HEK293 (cell line): ENCODE results near the gene PDHX.

Experiments used
- CTCF ChIA-PET: fragments of 350-600 bp; formaldehyde crosslinking; extraction: SDS; loops from one replicate; lab custom pipeline; 2021; ENCODE audit warnings: antibody characterized with exemption; lab: Yijun Ruan, JAX
- POLR2A ChIA-PET: fragments of 300-600 bp; formaldehyde crosslinking; extraction: SDS; loops from one replicate; lab custom pipeline; 2020; ENCODE audit warnings: antibody characterized with exemption, inconsistent platforms; lab: Yijun Ruan, JAX
- H3K27ac ChIP-seq: fragments of 200-500 bp; sonication (Bioruptor generic); 2 replicates; pipeline ENCODE4 v1.5.1; 2014; ENCODE audit warnings: low read depth, low read length, control low read depth, inconsistent platforms; ENCODE audit errors: extremely low read depth
- H3K36me3 ChIP-seq, 2 experiments: fragments of 200-500 bp in 1 of 2; sonication (Bioruptor generic) in 1 of 2; 1 replicate in 1 of 2; 2 replicates in 1 of 2; pipeline ENCODE4 v1.5.1; 2014 to 2017; ENCODE audit warnings: inconsistent platforms in 2 of 2, low read length in 2 of 2; ENCODE audit not compliant: control insufficient read depth in 2 of 2, insufficient read depth in 1 of 2
- H3K4me1 ChIP-seq: fragments of 200-500 bp; sonication (Bioruptor generic); 2 replicates; pipeline ENCODE4 v1.5.1; 2014; ENCODE audit warnings: mild to moderate bottlenecking, low read length, inconsistent platforms; ENCODE audit not compliant: control insufficient read depth, insufficient read depth
- H3K4me3 ChIP-seq: 2 replicates; pipeline ENCODE4 v1.5.1; 2011; ENCODE audit warnings: low read depth, mild to moderate bottlenecking, control low read depth, low read length, moderate library complexity
- H3K9me3 ChIP-seq: fragments of 200-500 bp; sonication (Bioruptor generic); 2 replicates; pipeline ENCODE4 v1.5.1; 2014; ENCODE audit warnings: low read depth, low read length, inconsistent platforms; ENCODE audit not compliant: control insufficient read depth, insufficient read depth
- HIC1 ChIP-seq: fragments of 450-650 bp; formaldehyde crosslinking; IDR thresholded peaks from 2 replicates; pipeline ENCODE4 v1.5.1; 2016; ENCODE audit warnings: missing biosample characterization, missing genetic modification characterization
- OSR2 ChIP-seq: fragments of 450-650 bp; formaldehyde crosslinking; IDR thresholded peaks from 2 replicates; pipeline ENCODE4 v1.5.1; 2016; ENCODE audit warnings: missing biosample characterization, missing genetic modification characterization
- SP2 ChIP-seq: fragments of 450-650 bp; formaldehyde crosslinking; IDR thresholded peaks from 2 replicates; pipeline ENCODE4 v1.5.1; 2016; ENCODE audit warnings: missing biosample characterization, missing genetic modification characterization
- SP3 ChIP-seq: fragments of 450-650 bp; formaldehyde crosslinking; IDR thresholded peaks from 2 replicates; pipeline ENCODE4 v1.5.1; 2016; ENCODE audit warnings: missing biosample characterization, missing genetic modification characterization
- SP7 ChIP-seq: fragments of 450-650 bp; formaldehyde crosslinking; IDR thresholded peaks from 2 replicates; pipeline ENCODE4 v1.5.1; 2016; ENCODE audit warnings: missing biosample characterization, missing genetic modification characterization
- WT1 ChIP-seq: fragments of 450-650 bp; formaldehyde crosslinking; IDR thresholded peaks from 2 replicates; pipeline ENCODE4 v1.5.1; 2016; ENCODE audit warnings: missing biosample characterization, missing genetic modification characterization
- ZBTB48 ChIP-seq: fragments of 450-650 bp; formaldehyde crosslinking; IDR thresholded peaks from 2 replicates; pipeline ENCODE4 v1.5.1; 2016; ENCODE audit warnings: missing biosample characterization, missing genetic modification characterization
- ZNF138 ChIP-seq: fragments of 450-650 bp; formaldehyde crosslinking; IDR thresholded peaks from 2 replicates; pipeline ENCODE4 v1.5.1; 2016; ENCODE audit warnings: missing biosample characterization, missing genetic modification characterization, borderline replicate concordance
- ZNF175 ChIP-seq: fragments of 450-650 bp; formaldehyde crosslinking; IDR thresholded peaks from 2 replicates; pipeline ENCODE4 v1.5.1; 2016; ENCODE audit warnings: missing biosample characterization, missing genetic modification characterization
- ZNF19 ChIP-seq: fragments of 450-650 bp; formaldehyde crosslinking; IDR thresholded peaks from 2 replicates; pipeline ENCODE4; 2016; ENCODE audit warnings: missing biosample characterization, missing genetic modification characterization, low read depth
- ZNF23 ChIP-seq: fragments of 450-650 bp; formaldehyde crosslinking; IDR thresholded peaks from 2 replicates; pipeline ENCODE4 v1.5.1; 2016; ENCODE audit warnings: missing biosample characterization, missing genetic modification characterization, borderline replicate concordance
- ZNF248 ChIP-seq: fragments of 450-650 bp; formaldehyde crosslinking; IDR thresholded peaks from 2 replicates; pipeline ENCODE4 v1.5.1; 2017; ENCODE audit warnings: missing biosample characterization, missing genetic modification characterization
- ZNF26 ChIP-seq: fragments of 450-650 bp; formaldehyde crosslinking; IDR thresholded peaks from 2 replicates; pipeline ENCODE4 v1.5.1; 2016; ENCODE audit warnings: missing biosample characterization, missing genetic modification characterization
- ZNF274 ChIP-seq, 2 experiments: fragments of 200-500 bp in 1 of 2; fragments of 450-650 bp in 1 of 2; sonication (Bioruptor generic) in 1 of 2; formaldehyde crosslinking in 1 of 2; IDR thresholded peaks; 2 replicates each; pipeline versions ENCODE4 v1.5.1 to v1.6.1; 2014 to 2016; ENCODE audit warnings: borderline replicate concordance in 1 of 2, inconsistent platforms in 1 of 2, low read length in 1 of 2, missing biosample characterization in 1 of 2, missing genetic modification characterization in 1 of 2
- ZNF280D ChIP-seq: fragments of 450-650 bp; formaldehyde crosslinking; IDR thresholded peaks from 2 replicates; pipeline ENCODE4 v1.5.1; 2016; ENCODE audit warnings: missing biosample characterization, missing genetic modification characterization
- ZNF341 ChIP-seq: fragments of 450-650 bp; formaldehyde crosslinking; IDR thresholded peaks from 2 replicates; pipeline ENCODE4; 2016; ENCODE audit warnings: low read depth, missing biosample characterization, missing genetic modification characterization
- ZNF433 ChIP-seq: fragments of 450-650 bp; formaldehyde crosslinking; IDR thresholded peaks from 2 replicates; pipeline ENCODE4 v1.5.1; 2016; ENCODE audit warnings: missing biosample characterization, missing genetic modification characterization, low read depth
- ZNF548 ChIP-seq: fragments of 450-650 bp; formaldehyde crosslinking; IDR thresholded peaks from 2 replicates; pipeline ENCODE4 v1.5.1; 2016; ENCODE audit warnings: missing biosample characterization, missing genetic modification characterization
- ZNF596 ChIP-seq: fragments of 450-650 bp; IDR thresholded peaks from 2 replicates; pipeline ENCODE4 v1.5.0; 2018; ENCODE audit warnings: missing biosample characterization, mild to moderate bottlenecking, missing genetic modification characterization, moderate library complexity
- ZNF610 ChIP-seq: fragments of 450-650 bp; formaldehyde crosslinking; IDR thresholded peaks from 2 replicates; pipeline ENCODE4 v1.5.1; 2016; ENCODE audit warnings: missing biosample characterization, missing genetic modification characterization, borderline replicate concordance
- ZNF645 ChIP-seq: fragments of 450-650 bp; formaldehyde crosslinking; IDR thresholded peaks from 2 replicates; pipeline ENCODE4; 2016; ENCODE audit warnings: missing biosample characterization, missing genetic modification characterization
- ZNF76 ChIP-seq: fragments of 450-650 bp; formaldehyde crosslinking; IDR thresholded peaks from 2 replicates; pipeline ENCODE4; 2016; ENCODE audit warnings: low read depth, missing biosample characterization, missing genetic modification characterization, borderline replicate concordance
- ZNF768 ChIP-seq: fragments of 450-650 bp; formaldehyde crosslinking; IDR thresholded peaks from 2 replicates; pipeline ENCODE4 v1.5.1; 2018; ENCODE audit warnings: missing biosample characterization, mild to moderate bottlenecking, missing genetic modification characterization
- ZNF776 ChIP-seq: fragments of 450-650 bp; formaldehyde crosslinking; IDR thresholded peaks from 2 replicates; pipeline ENCODE4 v1.5.0; 2017; ENCODE audit warnings: missing biosample characterization, missing genetic modification characterization, borderline replicate concordance

PDHX gene

GRCh38 chr11:35039076-35039475 lies 122.7 kb downstream of the PDHX start:
- Histone ChIP-seq H3K9me3 (no peaks in the 10 kb centered on the region), H3K4me1 (no peaks in the 10 kb centered on the region), H3K36me3 (no peaks in the 10 kb centered on the region), H3K27ac (no peak overlapping the region), H3K4me3 (no peak overlapping the region)
- ChIA-PET POLR2A (no interaction called here), CTCF (interaction anchor here (0.6 kb wide), 1 partner anchor 158 kb away, joined by 4 read pairs; no protein-coding TSS in a partner anchor)
- no peak for TF ChIP-seq WT1 (tag by site-specific recombination)
- no peak for TF ChIP-seq ZBTB48 (tag by site-specific recombination)
- TF ChIP-seq ZNF596 (tag by site-specific recombination), result no peak
- no peak for TF ChIP-seq ZNF768 (tag by site-specific recombination)
- TF ChIP-seq ZNF23 (tag by site-specific recombination), result no peak
- TF ChIP-seq ZNF248 (tag by site-specific recombination), result no peak
- TF ChIP-seq ZNF610 (tag by site-specific recombination), result no peak
- no peak for TF ChIP-seq HIC1 (tag by site-specific recombination)
- no peak for TF ChIP-seq SP7
- TF ChIP-seq ZNF280D, result no peak
- TF ChIP-seq ZNF341, result no peak
- no peak for TF ChIP-seq OSR2 (tag by site-specific recombination)
- TF ChIP-seq ZNF645 (tag by site-specific recombination), result no peak
- no peak for TF ChIP-seq ZNF433
- no peak for TF ChIP-seq SP2
- no peak for TF ChIP-seq ZNF138 (tag by site-specific recombination)
- no peak for TF ChIP-seq ZNF76 (tag by site-specific recombination)

- CTCF ChIA-PET, result interaction anchor here (0.7 kb wide), 1 partner anchor 11 kb away, joined by 5 read pairs; no protein-coding TSS in a partner anchor
- no peak overlapping the region for H3K27ac ChIP-seq
- no peak overlapping the region for H3K4me3 ChIP-seq
- no peak for TF ChIP-seq ZNF548 (tag by site-specific recombination)
- TF ChIP-seq ZBTB48 (tag by site-specific recombination), result no peak
- no peak for TF ChIP-seq ZNF274 (IDR thresholded peaks at IDR 0.05; ENCODE audit: low read length)
- TF ChIP-seq ZNF274 (tag by site-specific recombination; IDR thresholded peaks at IDR 0.05; ENCODE audit: borderline replicate concordance), result no peak
- TF ChIP-seq ZNF776, result no peak
- no peak for TF ChIP-seq ZNF175
- TF ChIP-seq SP3 (tag by site-specific recombination), result no peak
- no peak for TF ChIP-seq ZNF26
- no peak for TF ChIP-seq ZNF19
These were observed 124.0 kb downstream of the PDHX start for GRCh38 chr11:35040221-35040942.

More at GRCh38 chr11:35040221-35040942, 124.0 kb downstream of the PDHX start:
- POLR2A ChIA-PET, result no interaction called here
- no peaks in the 10 kb centered on the region for H3K4me1 ChIP-seq
- no peaks in the 10 kb centered on the region for H3K9me3 ChIP-seq
- H3K36me3 ChIP-seq, result no peaks in the 10 kb centered on the region
